ENCODE results near the gene NDST3.

Gene NDST3

DNA sequence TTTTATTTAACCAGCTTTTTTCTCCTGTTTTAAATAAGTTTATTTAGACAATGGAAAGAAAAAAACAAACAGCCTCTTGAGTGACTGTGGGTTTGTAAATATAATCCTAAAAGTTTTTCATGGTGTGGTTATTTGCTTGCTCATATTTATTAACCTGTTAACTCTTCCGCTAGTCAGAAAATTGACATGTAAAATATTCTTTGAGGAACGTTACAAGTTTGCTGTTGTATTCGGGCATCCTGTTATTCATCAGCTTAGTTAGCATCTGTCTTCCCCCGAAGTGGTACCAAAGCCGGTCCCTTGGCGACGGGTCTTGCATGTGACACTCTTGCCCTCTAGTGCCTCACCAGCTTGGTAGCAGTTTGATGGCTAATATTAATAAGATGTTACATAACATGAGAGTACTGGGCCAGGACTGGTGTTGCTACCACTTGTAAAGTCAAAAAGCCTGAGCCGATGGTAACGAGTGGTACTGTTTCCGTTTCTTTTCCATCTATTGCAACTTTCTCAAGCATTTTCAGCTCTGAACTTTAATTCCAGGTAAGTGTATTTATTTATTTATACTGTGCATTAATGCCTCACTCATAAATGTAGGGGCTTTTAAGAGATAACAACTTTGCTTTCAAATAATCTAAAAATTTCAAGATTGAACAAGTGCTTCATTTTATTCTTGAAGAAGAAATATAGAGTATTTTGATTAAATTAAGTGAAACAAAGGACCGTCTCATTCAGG, at the start of gene NDST3:
NDST3 (plus strand) TSS at position 434 of the 733 bp plus-strand sequence. CDS start 19,425 bp downstream, outside the sequence.
- Histone ChIP-seq H3K27ac (ENCODE audit: low read depth, low read length) (peak within 1 kb of the TSS; percentile 28), H3K9me3 (ENCODE audit: control insufficient read depth, insufficient read depth, low read length) (no peaks in the 10 kb centered on the region), H3K9ac (ENCODE audit: low read depth, low read length) (peak within 1 kb of the TSS; percentile 58; the same call in 1 of the 2 replicates), H3K4me1 (ENCODE audit: control insufficient read depth, insufficient read depth, low read length) (peaks cover 5% of the 10 kb centered on the region; the same call in 1 of the 2 replicates), H3K4me3 (ENCODE audit: low read depth, low read length) (peak within 1 kb of the TSS; percentile 83), H3K36me3 (ENCODE audit: control insufficient read depth, insufficient read depth, low read length) (no peaks in the 10 kb centered on the region), H3K27me3 (ENCODE audit: control insufficient read depth, insufficient read depth, low read length) (peaks cover 7% of the 10 kb centered on the region)

DNA sequence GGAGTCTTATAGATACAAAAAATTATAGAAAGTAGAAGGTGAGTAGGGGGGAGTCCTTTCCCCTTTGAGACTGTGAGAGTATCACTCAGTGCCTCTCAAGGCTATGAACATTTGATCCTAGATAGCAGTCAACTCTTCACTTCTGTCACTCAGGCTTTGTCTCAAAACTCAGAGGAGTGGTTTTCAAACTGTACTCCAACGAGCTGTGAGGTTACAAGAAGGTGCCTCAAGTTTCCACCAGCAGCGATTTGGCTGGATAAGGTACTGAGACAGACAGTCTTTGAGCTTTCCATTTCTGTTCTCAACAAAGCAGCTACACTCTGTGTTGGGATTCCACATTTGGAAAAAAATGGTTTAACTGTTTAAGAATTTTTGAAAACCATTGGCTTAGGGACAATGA, 48.0 kb upstream of the NDST3 start:
- Histone ChIP-seq H3K9ac (ENCODE audit: low read depth, low read length) (no peak overlapping the region), H3K4me3 (ENCODE audit: low read depth, low read length) (no peak overlapping the region), H3K27me3 (ENCODE audit: control insufficient read depth, insufficient read depth, low read length) (no peaks in the 10 kb centered on the region), H3K36me3 (ENCODE audit: control insufficient read depth, insufficient read depth, low read length) (no peaks in the 10 kb centered on the region), H3K4me1 (ENCODE audit: control insufficient read depth, insufficient read depth, low read length) (no peaks in the 10 kb centered on the region), H3K27ac (ENCODE audit: low read depth, low read length) (no peak overlapping the region), H3K9me3 (ENCODE audit: control insufficient read depth, insufficient read depth, low read length) (no peaks in the 10 kb centered on the region)

DNA sequence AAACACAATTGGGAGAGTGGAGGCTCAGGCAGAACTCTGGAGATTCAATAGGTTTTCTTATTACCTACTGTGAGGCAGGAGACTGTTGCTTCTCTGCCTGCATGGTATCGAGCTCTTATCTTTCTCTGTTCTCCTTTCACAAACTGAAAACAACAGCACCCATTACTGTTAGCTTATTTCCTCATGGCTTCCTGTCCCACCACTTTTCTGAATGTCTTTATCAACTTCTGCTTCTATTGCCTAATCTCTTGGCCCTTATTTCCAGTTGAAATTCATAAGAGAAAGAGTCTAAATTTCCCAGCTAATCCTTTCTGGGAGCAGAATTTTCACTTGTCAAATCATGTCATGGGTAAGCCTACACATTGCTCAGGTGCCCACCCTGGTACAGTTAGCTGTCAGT, 46.8 kb upstream of the NDST3 start:
- no peaks in the 10 kb centered on the region for H3K36me3 ChIP-seq (ENCODE audit: control insufficient read depth, insufficient read depth, low read length)
- no peaks in the 10 kb centered on the region for H3K4me1 ChIP-seq (ENCODE audit: control insufficient read depth, insufficient read depth, low read length)
- H3K9me3 ChIP-seq (ENCODE audit: control insufficient read depth, insufficient read depth, low read length): no peaks in the 10 kb centered on the region
- H3K4me3 ChIP-seq (ENCODE audit: low read depth, low read length): no peak overlapping the region
- H3K27me3 ChIP-seq (ENCODE audit: control insufficient read depth, insufficient read depth, low read length): no peaks in the 10 kb centered on the region
- no peak overlapping the region for H3K9ac ChIP-seq (ENCODE audit: low read depth, low read length)
- no peak overlapping the region for H3K27ac ChIP-seq (ENCODE audit: low read depth, low read length)

DNA sequence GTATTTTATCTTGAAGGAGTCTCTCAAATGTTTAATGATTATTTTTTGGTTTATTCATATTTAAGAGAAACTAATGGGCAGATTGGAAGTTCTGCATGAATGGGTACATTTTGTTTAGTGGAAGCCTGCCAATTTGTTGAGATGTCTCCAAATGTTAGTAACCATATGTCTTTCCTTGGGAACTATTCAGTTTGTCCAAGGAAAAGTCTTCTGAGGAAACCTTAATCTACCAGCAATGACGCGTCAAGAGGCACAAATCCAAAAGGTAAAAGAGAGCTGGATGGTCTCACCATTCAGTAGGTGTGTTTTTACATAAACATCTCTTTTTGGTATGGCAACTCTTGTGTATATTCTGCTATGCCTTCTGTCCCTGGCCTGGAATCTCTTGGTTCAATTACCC, 37.4 kb upstream of the NDST3 start:
- no peaks in the 10 kb centered on the region for H3K27me3 ChIP-seq (ENCODE audit: control insufficient read depth, insufficient read depth, low read length)
- H3K36me3 ChIP-seq (ENCODE audit: control insufficient read depth, insufficient read depth, low read length): no peaks in the 10 kb centered on the region
- H3K4me1 ChIP-seq (ENCODE audit: control insufficient read depth, insufficient read depth, low read length): no peaks in the 10 kb centered on the region
- no peak overlapping the region for H3K27ac ChIP-seq (ENCODE audit: low read depth, low read length)
- no peak overlapping the region for H3K9ac ChIP-seq (ENCODE audit: low read depth, low read length)
- H3K9me3 ChIP-seq (ENCODE audit: control insufficient read depth, insufficient read depth, low read length): no peaks in the 10 kb centered on the region
- no peak overlapping the region for H3K4me3 ChIP-seq (ENCODE audit: low read depth, low read length)

DNA sequence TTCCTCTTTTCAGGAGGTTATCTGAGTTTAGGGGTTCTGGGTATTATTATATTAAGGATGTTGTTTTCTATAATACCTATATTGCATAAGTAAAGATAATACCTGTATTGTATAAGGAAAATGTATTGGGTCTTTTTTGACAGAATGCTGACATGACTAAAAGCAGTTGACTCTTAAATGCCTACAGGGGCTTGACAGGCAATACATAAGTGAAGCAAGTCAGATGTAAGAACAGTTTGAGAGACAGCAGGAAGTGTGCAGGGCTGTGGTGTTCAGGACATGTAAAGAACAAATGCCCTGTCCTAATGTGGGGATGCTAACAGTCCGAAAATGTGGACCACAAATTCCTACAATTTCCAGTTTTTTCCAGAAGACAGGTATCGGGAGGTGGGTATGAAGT, 30.2 kb upstream of the NDST3 start:
- Histone ChIP-seq H3K4me3 (ENCODE audit: low read depth, low read length) (no peak overlapping the region), H3K36me3 (ENCODE audit: control insufficient read depth, insufficient read depth, low read length) (no peaks in the 10 kb centered on the region), H3K9me3 (ENCODE audit: control insufficient read depth, insufficient read depth, low read length) (no peaks in the 10 kb centered on the region), H3K27ac (ENCODE audit: low read depth, low read length) (no peak overlapping the region), H3K9ac (ENCODE audit: low read depth, low read length) (no peak overlapping the region), H3K4me1 (ENCODE audit: control insufficient read depth, insufficient read depth, low read length) (no peaks in the 10 kb centered on the region), H3K27me3 (ENCODE audit: control insufficient read depth, insufficient read depth, low read length) (no peaks in the 10 kb centered on the region)

DNA sequence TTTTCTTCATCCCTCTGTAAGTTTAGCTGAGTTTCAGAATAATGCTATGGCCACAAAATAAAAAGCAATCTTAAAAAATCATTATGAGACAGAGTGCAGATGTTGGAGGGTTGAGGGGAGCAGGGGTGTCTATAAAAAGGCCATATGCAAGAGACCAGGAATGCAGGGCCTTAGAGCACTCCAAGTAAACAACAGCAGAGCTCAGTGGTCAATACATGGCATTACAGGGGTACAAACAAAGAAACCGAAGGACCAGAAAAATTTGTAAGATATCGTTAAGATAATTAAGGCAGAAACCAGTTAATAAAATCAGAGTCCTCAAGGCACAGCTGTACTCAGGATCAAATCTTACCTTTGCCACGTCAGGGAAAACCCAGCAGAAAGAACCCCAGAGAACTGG, 28.4 kb upstream of the NDST3 start:
- H3K9ac ChIP-seq (ENCODE audit: low read depth, low read length): no peak overlapping the region
- no peaks in the 10 kb centered on the region for H3K4me1 ChIP-seq (ENCODE audit: control insufficient read depth, insufficient read depth, low read length)
- no peak overlapping the region for H3K4me3 ChIP-seq (ENCODE audit: low read depth, low read length)
- no peak overlapping the region for H3K27ac ChIP-seq (ENCODE audit: low read depth, low read length)
- H3K9me3 ChIP-seq (ENCODE audit: control insufficient read depth, insufficient read depth, low read length): no peaks in the 10 kb centered on the region; the same call in 1 of the 2 replicates
- H3K27me3 ChIP-seq (ENCODE audit: control insufficient read depth, insufficient read depth, low read length): no peaks in the 10 kb centered on the region
- no peaks in the 10 kb centered on the region for H3K36me3 ChIP-seq (ENCODE audit: control insufficient read depth, insufficient read depth, low read length)

DNA sequence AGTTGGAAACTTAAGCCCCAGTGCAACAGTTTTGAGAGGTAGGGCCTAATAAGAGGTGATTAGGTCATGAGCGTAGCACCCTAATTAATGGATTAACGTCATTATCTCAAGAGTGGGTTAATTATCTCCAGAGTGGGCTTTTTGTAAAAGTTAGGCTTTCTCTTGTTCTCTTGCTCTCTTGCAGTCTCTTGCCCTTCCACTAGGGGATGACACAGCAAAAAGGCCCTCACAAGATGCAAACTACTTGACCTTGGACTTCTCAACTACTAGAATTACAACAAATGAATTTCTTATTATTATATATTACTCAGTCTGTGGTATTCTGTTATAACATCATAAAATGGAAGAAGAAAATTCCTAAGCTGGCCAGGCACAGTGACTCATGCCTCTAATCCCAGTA, 22.1 kb upstream of the NDST3 start:
- Histone ChIP-seq H3K4me3 (ENCODE audit: low read depth, low read length) (no peak overlapping the region), H3K27me3 (ENCODE audit: control insufficient read depth, insufficient read depth, low read length) (no peaks in the 10 kb centered on the region), H3K9ac (ENCODE audit: low read depth, low read length) (no peak overlapping the region), H3K4me1 (ENCODE audit: control insufficient read depth, insufficient read depth, low read length) (no peaks in the 10 kb centered on the region), H3K27ac (ENCODE audit: low read depth, low read length) (no peak overlapping the region), H3K9me3 (ENCODE audit: control insufficient read depth, insufficient read depth, low read length) (no peaks in the 10 kb centered on the region; the same call in 1 of the 2 replicates), H3K36me3 (ENCODE audit: control insufficient read depth, insufficient read depth, low read length) (no peaks in the 10 kb centered on the region)

DNA sequence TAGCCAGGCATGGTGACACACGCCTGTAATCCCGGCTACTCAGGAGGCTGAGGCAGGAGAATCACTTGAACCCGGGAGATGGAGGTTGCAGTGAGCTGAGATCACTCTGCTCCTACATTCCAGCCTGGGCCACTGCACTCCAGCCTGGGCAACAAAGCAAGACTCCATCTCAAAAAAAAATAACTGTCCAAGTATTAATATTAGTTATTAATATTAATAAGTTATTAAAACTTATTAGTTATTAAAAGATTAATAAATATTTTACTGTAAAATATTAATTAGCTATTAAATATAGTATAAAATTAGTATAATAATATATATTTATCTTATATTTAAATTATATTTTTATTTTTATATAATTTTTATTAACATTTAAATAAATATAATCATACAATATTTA, 19.5 kb upstream of the NDST3 start:
- no peaks in the 10 kb centered on the region for H3K36me3 ChIP-seq (ENCODE audit: control insufficient read depth, insufficient read depth, low read length)
- no peaks in the 10 kb centered on the region for H3K4me1 ChIP-seq (ENCODE audit: control insufficient read depth, insufficient read depth, low read length)
- no peak overlapping the region for H3K27ac ChIP-seq (ENCODE audit: low read depth, low read length)
- H3K27me3 ChIP-seq (ENCODE audit: control insufficient read depth, insufficient read depth, low read length): no peaks in the 10 kb centered on the region
- H3K4me3 ChIP-seq (ENCODE audit: low read depth, low read length): no peak overlapping the region
- H3K9me3 ChIP-seq (ENCODE audit: control insufficient read depth, insufficient read depth, low read length): no peaks in the 10 kb centered on the region; the same call in 1 of the 2 replicates
- H3K9ac ChIP-seq (ENCODE audit: low read depth, low read length): no peak overlapping the region

DNA sequence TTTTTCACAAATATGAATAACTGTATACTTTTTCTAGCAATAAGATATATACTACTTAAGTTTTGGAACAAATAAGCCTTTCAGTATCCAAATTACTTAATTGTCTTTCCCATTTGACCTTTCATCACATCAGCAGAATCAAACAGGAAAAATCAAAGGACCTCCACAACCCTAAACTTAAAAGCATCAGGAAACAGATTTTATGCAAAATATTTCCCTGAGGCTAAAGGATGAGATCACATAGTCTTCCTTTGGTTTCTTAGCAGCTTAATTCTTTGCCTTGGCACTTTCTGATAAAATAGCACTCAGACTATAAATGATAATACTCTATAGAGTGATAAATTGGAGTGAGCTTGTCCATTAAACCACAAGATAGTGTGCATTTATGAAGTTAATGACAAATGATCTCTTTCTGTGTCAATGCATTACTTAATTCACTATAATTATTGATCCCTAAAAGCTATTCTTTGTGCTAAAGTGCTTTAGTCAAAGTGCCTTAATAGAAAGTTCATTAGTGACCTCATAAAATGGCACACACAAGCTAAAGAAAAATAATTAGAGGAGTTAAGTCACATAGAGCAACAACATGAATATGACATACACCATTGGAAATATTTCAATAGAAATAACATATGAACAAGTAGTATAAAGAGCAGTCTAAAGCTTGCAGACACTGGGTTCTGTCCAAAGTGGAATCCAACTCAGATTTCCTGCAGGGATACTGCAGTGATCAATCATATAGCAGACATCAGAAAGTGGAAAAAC, 15.7 kb upstream of the NDST3 start:
- H3K4me1 ChIP-seq (ENCODE audit: control insufficient read depth, insufficient read depth, low read length): no peaks in the 10 kb centered on the region
- H3K9me3 ChIP-seq (ENCODE audit: control insufficient read depth, insufficient read depth, low read length): no peaks in the 10 kb centered on the region
- no peaks in the 10 kb centered on the region for H3K36me3 ChIP-seq (ENCODE audit: control insufficient read depth, insufficient read depth, low read length)
- no peak overlapping the region for H3K4me3 ChIP-seq (ENCODE audit: low read depth, low read length)
- H3K9ac ChIP-seq (ENCODE audit: low read depth, low read length): no peak overlapping the region
- H3K27ac ChIP-seq (ENCODE audit: low read depth, low read length): no peak overlapping the region
- no peaks in the 10 kb centered on the region for H3K27me3 ChIP-seq (ENCODE audit: control insufficient read depth, insufficient read depth, low read length)

DNA sequence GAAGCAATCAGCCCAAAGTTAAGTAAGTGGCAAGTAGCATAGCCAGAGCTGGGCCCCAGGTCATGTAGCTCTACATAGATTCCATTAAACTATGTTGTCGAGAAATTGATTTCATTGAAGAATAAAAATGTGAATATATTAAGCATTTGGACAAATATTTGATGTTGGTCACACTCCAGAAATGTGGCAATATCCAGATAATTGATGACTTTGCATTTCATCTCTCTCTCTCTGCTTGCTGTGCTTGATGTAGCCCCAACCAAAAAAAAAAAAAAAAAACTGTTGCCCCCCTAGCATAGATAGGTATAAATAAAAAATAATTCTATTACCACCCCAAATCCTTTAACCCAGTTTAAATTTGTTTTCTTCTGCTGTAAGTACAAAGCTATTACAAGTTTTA, 7.5 kb upstream of the NDST3 start:
- H3K9ac ChIP-seq (ENCODE audit: low read depth, low read length): no peak overlapping the region

DNA sequence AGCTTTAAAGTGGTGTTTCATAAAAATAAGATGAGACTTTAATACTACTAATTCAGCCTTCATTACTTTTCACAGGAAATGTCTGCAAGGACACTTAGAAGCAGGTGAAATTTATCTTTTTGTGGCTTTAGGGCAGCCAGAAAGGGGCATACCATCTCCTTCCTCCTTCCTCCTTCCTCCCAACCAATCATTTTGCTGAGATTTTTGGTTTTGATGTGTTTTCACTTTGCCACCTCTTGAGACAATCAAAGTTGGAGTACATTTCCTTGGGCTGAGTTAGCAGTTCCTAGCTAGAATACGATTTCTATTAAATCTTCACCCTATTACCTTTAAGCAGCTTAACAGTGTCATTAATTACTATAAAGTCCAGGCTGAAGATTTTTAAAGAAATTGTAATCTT, 5.1 kb upstream of the NDST3 start:
- Histone ChIP-seq H3K36me3 (ENCODE audit: control insufficient read depth, insufficient read depth, low read length) (no peaks in the 10 kb centered on the region), H3K27me3 (ENCODE audit: control insufficient read depth, insufficient read depth, low read length) (peaks cover 7% of the 10 kb centered on the region), H3K4me3 (ENCODE audit: low read depth, low read length) (no peak overlapping the region), H3K4me1 (ENCODE audit: control insufficient read depth, insufficient read depth, low read length) (peaks cover 5% of the 10 kb centered on the region; the same call in 1 of the 2 replicates), H3K9ac (ENCODE audit: low read depth, low read length) (no peak overlapping the region), H3K9me3 (ENCODE audit: control insufficient read depth, insufficient read depth, low read length) (no peaks in the 10 kb centered on the region), H3K27ac (ENCODE audit: low read depth, low read length) (no peak overlapping the region)

More for the DNA sequence above, 7.5 kb upstream of the NDST3 start:
- Histone ChIP-seq H3K4me3 (ENCODE audit: low read depth, low read length) (no peak overlapping the region), H3K27me3 (ENCODE audit: control insufficient read depth, insufficient read depth, low read length) (no peaks in the 10 kb centered on the region), H3K9me3 (ENCODE audit: control insufficient read depth, insufficient read depth, low read length) (no peaks in the 10 kb centered on the region), H3K27ac (ENCODE audit: low read depth, low read length) (no peak overlapping the region), H3K4me1 (ENCODE audit: control insufficient read depth, insufficient read depth, low read length) (no peaks in the 10 kb centered on the region), H3K36me3 (ENCODE audit: control insufficient read depth, insufficient read depth, low read length) (no peaks in the 10 kb centered on the region)
